Spleen (tissue), 11 donors: Measurements from ENCODE around the gene PIGO. TPM values are rescaled to one million over a fixed set of nuclear protein-coding genes. Genes with fewer than 3 reads are reported as not detected.

Source experiments
- DNase-seq: peaks from one replicate; pipeline ENCODE4 v3.0.0-alpha.2; 2020
- H3K27ac ChIP-seq, 8 donors: fragments of 200-600 bp; sonication (generic) in 7 of 8; 1 replicate in 4 of 8; 2 replicates in 4 of 8; pipeline versions ENCODE4 v1.5.0 to v1.8.0; 2016 to 2021; ENCODE audit warnings: inconsistent platforms in 4 of 8, mild to moderate bottlenecking in 4 of 8, moderate library complexity in 1 of 8
- H3K27me3 ChIP-seq, 7 donors: fragments of 200-600 bp; sonication (generic) in 6 of 7; replicated peaks in 1 of 7; 1 replicate in 4 of 7; 2 replicates in 3 of 7; pipeline versions ENCODE4 v1.5.0 to v1.8.0; 2016 to 2021; ENCODE audit warnings: inconsistent platforms in 3 of 7, mild to moderate bottlenecking in 1 of 7
- H3K36me3 ChIP-seq, 6 donors: fragments of 200-600 bp; sonication (generic) in 5 of 6; 1 replicate in 4 of 6; 2 replicates in 2 of 6; pipeline versions ENCODE4 v1.5.0 to v1.8.0; 2016 to 2021; ENCODE audit warnings: inconsistent platforms in 2 of 6
- H3K4me1 ChIP-seq, 6 donors: fragments of 200-600 bp; sonication (generic) in 5 of 6; 1 replicate in 3 of 6; 2 replicates in 3 of 6; pipeline versions ENCODE4 v1.5.0 to v1.8.0; 2016 to 2021; ENCODE audit warnings: inconsistent platforms in 3 of 6
- H3K4me3 ChIP-seq, 8 donors: fragments of 200-600 bp; sonication (generic) in 7 of 8; 1 replicate in 4 of 8; 2 replicates in 4 of 8; pipeline versions ENCODE4 v1.5.0 to v1.8.0; 2016 to 2021; ENCODE audit warnings: inconsistent platforms in 4 of 8, mild to moderate bottlenecking in 4 of 8, moderate library complexity in 2 of 8
- H3K9me3 ChIP-seq, 8 donors: fragments of 200-600 bp; sonication (generic) in 7 of 8; 1 replicate in 4 of 8; 2 replicates in 4 of 8; pipeline versions ENCODE4 v1.5.0 to v1.8.0; 2016 to 2021; ENCODE audit warnings: inconsistent platforms in 4 of 8
- POLR2A ChIP-seq, 3 donors: fragments of 450-650 bp; IDR thresholded peaks; one replicate each; pipeline ENCODE4 v1.5.1; 2017; ENCODE audit warnings: antibody characterized with exemption in 3 of 3, mild to moderate bottlenecking in 1 of 3
- POLR2AphosphoS5 ChIP-seq, 3 donors: sonication (generic); formaldehyde crosslinking; IDR thresholded peaks; one replicate each; pipeline ENCODE4 v1.5.1; 2017; ENCODE audit warnings: antibody characterized with exemption in 3 of 3
- whole genome bisulfite sequencing, 5 donors: extraction: QIAGEN DNeasy Blood & Tissue Kit in 3 of 5; methylation state at CpG; one replicate each; pipeline versions ENCODE4 v1.1.5 to v1.1.7; 2013 to 2018; 5-methylcytosine and 5-hydroxymethylcytosine counted together
- intact Hi-C: fragments of 100-400 bp; cut with DNase I; formaldehyde crosslinking; loops from one replicate; pipeline ENCODE4 v1.15.0; 2023; ENCODE audit warnings: low total_unique reads
- polyA plus RNA-seq, 3 donors: library from polyadenylated mRNA; stranded (reverse); fragments of 200-250 nt; gene quantifications; one replicate each; pipeline ENCODE4 v1.2.1, GENCODE V29; 2013
- total RNA-seq, 7 donors: library from RNA; depleted of rRNA in 3 of 7; stranded (reverse); fragments of >200 nt in 3 of 7; fragmentation: NEBNext Ultra II Directional in 4 of 7; extraction: Animal tissue kit (Norgen Biotek cat#: 25700) in 4 of 7; gene quantifications; one replicate each; pipeline versions ENCODE4 v1.1.0 to v1.2.1, GENCODE V29; 2016 to 2021
- TF ChIP-seq, protein P1 (sequence below), 11 experiments: fragments of 200-600 bp in 7 of 11; fragments of 450-650 bp in 4 of 11; sonication (generic) in 4 of 11; IDR thresholded peaks in 8 of 11; conservative IDR thresholded peaks in 3 of 11; 1 replicate in 7 of 11; 2 replicates in 4 of 11; pipeline versions ENCODE4 v1.4.0 to v1.8.0; 2016 to 2021; ENCODE audit warnings: antibody characterized with exemption in 11 of 11, inconsistent platforms in 4 of 11, mild to moderate bottlenecking in 1 of 11
- donor health status: healthy with polysubstance abuse.
- donor health status: DM: no; HTN: no; CAD: no; lungs with moderate emphysema.
- donor health status: DM: no; HTN: no; CAD: no.
- donor health status: Bipolar disorder and iron deficiency.
- donor health status: healthy.
- donor health status: DM: no; HTN: no; CAD: no.
- donor health status: DM: yes; HTN: yes; CAD: no.

The PIGO gene
- total and polyA plus RNA-seq, 10 donors, result 10.4 to 25.0 (median 19.8) TPM

DNA sequence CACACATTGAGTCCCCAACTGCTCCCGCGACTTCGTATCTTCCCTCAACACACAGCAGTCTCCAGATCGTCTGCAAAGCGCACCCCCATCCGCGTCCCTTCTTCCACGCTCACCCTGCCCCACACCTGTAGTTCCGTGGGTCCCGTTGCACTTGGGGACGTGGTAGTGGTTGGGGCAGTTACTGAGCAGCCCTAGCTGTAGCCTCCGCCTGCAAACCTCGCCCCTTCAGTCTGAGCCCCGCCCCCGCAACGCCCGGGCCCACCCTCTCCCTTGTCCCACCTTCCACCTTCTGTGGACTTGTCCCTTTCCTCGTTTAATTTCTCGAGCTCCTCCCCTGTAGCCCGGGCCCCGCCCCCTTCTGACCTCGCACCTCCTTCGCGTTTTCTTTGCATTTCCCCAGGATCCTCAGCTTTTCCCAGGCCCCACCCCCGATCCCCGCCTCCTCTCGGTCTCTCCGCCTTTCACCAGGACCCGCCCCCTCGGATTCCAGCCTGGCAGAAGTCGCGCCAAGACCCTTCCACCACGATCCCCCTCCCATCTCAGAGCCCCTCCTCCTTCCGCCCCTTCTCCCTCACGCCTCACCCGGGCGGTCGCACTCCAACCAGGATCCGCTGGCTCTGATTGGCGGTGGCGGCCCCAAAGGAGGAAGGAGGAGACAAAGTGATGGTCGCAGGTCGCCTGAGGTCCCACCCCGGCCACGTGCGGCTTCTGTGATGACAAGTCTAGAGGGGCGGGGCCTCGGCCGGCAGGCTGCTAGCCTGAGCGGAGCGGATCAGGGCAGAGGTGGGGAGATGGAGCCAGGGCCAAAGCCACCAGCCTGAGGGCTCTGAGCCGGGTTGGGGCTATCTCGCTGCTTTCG is 19.5 kb upstream of the PIGO start, which contains the start of gene ATOSB:
Gene ATOSB, minus strand, starts transcription at position 183 of the 859 bp plus-strand sequence. CDS start 7,588 bp downstream, outside the sequence.
- intact Hi-C loops, result loop anchor here (5.0 kb wide), 2 partner anchors 141 to 361 kb away; no protein-coding TSS in a partner anchor
- Histone ChIP-seq H3K4me1 (peaks cover 34 to 64% (median 53%) of the 10 kb centered on the region in 6 donors), H3K27ac (peak within 1 kb of the TSS; percentile 72 to 96 (median 88)), H3K27me3 (no peaks in the 10 kb centered on the region), H3K36me3 (no peaks in the 10 kb centered on the region), H3K4me3 (peak within 1 kb of the TSS; percentile 56 to 88 (median 65)), H3K9me3 (no peaks in the 10 kb centered on the region)
- peak in 1 of 3 donors; percentile 63 for TF ChIP-seq POLR2A (IDR thresholded peaks at IDR 0.05)
- peak; percentile 69 to 88 (median 88) for TF ChIP-seq POLR2AphosphoS5 (IDR thresholded peaks at IDR 0.05)
- TF ChIP-seq, protein P1, sequence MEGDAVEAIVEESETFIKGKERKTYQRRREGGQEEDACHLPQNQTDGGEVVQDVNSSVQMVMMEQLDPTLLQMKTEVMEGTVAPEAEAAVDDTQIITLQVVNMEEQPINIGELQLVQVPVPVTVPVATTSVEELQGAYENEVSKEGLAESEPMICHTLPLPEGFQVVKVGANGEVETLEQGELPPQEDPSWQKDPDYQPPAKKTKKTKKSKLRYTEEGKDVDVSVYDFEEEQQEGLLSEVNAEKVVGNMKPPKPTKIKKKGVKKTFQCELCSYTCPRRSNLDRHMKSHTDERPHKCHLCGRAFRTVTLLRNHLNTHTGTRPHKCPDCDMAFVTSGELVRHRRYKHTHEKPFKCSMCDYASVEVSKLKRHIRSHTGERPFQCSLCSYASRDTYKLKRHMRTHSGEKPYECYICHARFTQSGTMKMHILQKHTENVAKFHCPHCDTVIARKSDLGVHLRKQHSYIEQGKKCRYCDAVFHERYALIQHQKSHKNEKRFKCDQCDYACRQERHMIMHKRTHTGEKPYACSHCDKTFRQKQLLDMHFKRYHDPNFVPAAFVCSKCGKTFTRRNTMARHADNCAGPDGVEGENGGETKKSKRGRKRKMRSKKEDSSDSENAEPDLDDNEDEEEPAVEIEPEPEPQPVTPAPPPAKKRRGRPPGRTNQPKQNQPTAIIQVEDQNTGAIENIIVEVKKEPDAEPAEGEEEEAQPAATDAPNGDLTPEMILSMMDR (IDR thresholded peaks at IDR 0.05 in 8 of 11, conservative IDR thresholded peaks at IDR 0.05 in 3 of 11), result no peak
- WGBS, 5 donors, result 0 to 1% (median 0%) methylated on average over 50 to 54 of the region's 54 CpGs
- DNase-seq, result peak; percentile 99

DNA sequence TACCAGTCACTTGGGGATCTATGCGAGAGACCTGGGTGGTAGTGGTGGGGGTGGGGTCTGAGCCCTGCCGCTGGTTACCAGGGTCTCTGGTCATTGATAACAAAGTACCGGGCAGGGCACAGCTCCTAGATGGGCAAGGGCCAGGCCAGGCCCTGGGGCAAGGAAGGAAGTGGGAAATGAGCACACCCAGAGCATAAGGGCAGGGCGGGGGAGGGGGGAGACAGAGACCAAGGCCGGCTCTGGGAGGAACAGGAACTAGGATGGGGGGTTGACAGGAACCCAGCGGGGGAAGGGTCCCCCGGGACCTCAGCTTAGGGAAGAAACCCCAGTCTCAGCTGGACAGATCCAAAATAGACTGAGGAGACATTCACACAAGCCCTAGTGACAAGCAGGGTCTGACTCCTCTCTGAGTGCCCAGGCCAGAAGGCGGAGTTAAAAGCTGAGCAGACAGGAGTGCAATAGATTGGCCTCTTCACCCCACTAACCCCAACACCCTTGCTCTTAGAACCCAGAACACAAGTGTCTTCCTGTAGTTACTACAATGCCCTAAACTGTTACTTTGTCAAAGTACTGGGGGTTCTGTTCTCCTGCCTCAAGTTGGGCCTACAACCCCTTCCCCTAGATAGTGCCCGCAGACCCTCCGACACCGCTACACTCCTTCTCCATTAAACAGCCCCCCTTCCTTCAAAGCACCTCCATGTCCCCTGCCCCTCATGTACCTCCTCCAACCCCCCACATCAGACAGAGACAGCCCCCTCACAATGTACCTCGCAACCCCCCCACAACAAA is 18.6 kb upstream of the PIGO start:
- WGBS, 5 donors, result 3 to 8% (median 6%) methylated on average over 12 of the region's 12 CpGs
- H3K36me3 ChIP-seq, result no peaks in the 10 kb centered on the region
- H3K9me3 ChIP-seq, result no peaks in the 10 kb centered on the region
- intact Hi-C loops, result loop anchor here (5.0 kb wide), 2 partner anchors 142 to 362 kb away; no protein-coding TSS in a partner anchor
- H3K4me3 ChIP-seq, result peak overlapping the region; percentile 56 to 88 (median 65)
- TF ChIP-seq POLR2A (IDR thresholded peaks at IDR 0.05), result peak in 1 of 3 donors; percentile 15
- TF ChIP-seq, protein P1 (IDR thresholded peaks at IDR 0.05 in 8 of 11, conservative IDR thresholded peaks at IDR 0.05 in 3 of 11), result no peak
- peak; percentile 38 to 69 (median 60) for TF ChIP-seq POLR2AphosphoS5 (IDR thresholded peaks at IDR 0.05)
- peak overlapping the region; percentile 72 to 96 (median 88) for H3K27ac ChIP-seq
- H3K4me1 ChIP-seq, result peaks cover 39 to 73% (median 61%) of the 10 kb centered on the region in 6 donors
- H3K27me3 ChIP-seq, result no peaks in the 10 kb centered on the region
- DNase-seq, result peak; percentile 91

DNA sequence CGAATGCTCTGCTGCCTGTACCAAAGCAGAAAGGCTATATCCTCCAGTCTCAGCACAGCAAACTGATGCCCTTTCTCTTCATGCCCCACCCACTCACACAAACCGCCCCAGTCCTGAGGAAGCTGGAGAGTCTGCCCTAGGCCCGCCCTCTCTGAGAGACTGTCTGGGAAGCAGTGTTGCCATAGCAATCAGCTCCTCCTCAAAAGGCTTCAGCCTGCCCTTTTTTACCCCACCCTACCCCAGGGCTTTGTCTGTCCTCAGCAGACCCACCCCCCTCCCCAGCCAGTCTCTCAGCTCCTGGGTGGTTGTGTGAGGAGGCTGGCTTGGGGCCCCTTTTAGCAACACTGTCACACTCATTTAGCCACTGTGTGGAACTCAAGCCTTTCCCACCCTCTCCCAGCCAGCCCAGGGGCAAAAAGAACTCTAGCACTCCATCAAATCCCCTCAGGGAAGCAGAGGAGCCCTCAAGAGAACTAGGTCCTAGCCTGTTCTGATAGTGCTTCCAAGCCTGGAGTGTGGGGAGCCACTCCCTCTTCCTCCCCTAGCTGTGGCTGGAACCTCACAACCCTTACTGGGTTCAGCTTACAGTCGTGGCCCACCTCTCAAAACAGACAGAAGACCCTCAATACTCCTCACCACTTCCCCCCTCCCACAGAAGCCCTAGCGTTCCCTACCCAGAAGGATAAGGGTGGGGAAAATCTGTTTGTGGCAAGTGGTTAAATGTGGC is 17.9 kb upstream of the PIGO start:
- Histone ChIP-seq H3K4me3 (peak overlapping the region; percentile 56 to 88 (median 65)), H3K27ac (peak overlapping the region; percentile 72 to 96 (median 88)), H3K4me1 (peaks cover 39 to 81% (median 69%) of the 10 kb centered on the region in 6 donors), H3K9me3 (no peaks in the 10 kb centered on the region), H3K27me3 (no peaks in the 10 kb centered on the region), H3K36me3 (peaks cover 0 to 7% (median 0%) of the 10 kb centered on the region in 6 donors)
- DNase-seq, result peak; percentile 91
- 2 to 12% (median 9%) methylated on average over 4 to 5 of the region's 5 CpGs for WGBS, 5 donors
- intact Hi-C loops, result no loop called here
- TF ChIP-seq, protein P1 (IDR thresholded peaks at IDR 0.05 in 8 of 11, conservative IDR thresholded peaks at IDR 0.05 in 3 of 11), result no peak
- TF ChIP-seq POLR2A (IDR thresholded peaks at IDR 0.05) (no peak), POLR2AphosphoS5 (IDR thresholded peaks at IDR 0.05) (peak in 2 of 3 donors; percentile 33 to 34)
